Effector memory CD8-positive, alpha-beta T cell (primary cell): ENCODE results near the gene DDI1.

Experiments
- ATAC-seq: fragments of 150-1000 bp; cut with Tn5 transposase; replicated peaks from 2 replicates; pipeline ENCODE4 v1.10.0; 2021; ENCODE audit warnings: mild to moderate bottlenecking, moderate library complexity
- DNase-seq, 3 experiments: peaks; one replicate each; pipeline ENCODE4 v3.0.0; 2021
- H3K27ac Mint-ChIP-seq, 2 donors: one replicate each; pipeline ENCODE4 v1.8.0; 2022; ENCODE audit warnings: mild to moderate bottlenecking in 2 of 2, mixed read lengths in 2 of 2, moderate library complexity in 2 of 2
- H3K27me3 Mint-ChIP-seq, 2 donors: one replicate each; pipeline ENCODE4 v1.8.0; 2022; ENCODE audit warnings: mixed read lengths in 2 of 2
- H3K36me3 Mint-ChIP-seq: one replicate; pipeline ENCODE4 v1.8.0; 2022; ENCODE audit warnings: mild to moderate bottlenecking, moderate library complexity, mixed read lengths; ENCODE audit not compliant: insufficient read depth
- H3K4me1 Mint-ChIP-seq, 2 donors: one replicate each; pipeline ENCODE4 v1.8.0; 2022; ENCODE audit warnings: low read depth in 2 of 2, mixed read lengths in 2 of 2
- H3K4me3 Mint-ChIP-seq, 2 donors: one replicate each; pipeline ENCODE4 v1.8.0; 2022; ENCODE audit warnings: mild to moderate bottlenecking in 2 of 2, mixed read lengths in 2 of 2, moderate library complexity in 2 of 2
- H3K9me3 Mint-ChIP-seq, 2 donors: one replicate each; pipeline ENCODE4 v1.8.0; 2022; ENCODE audit warnings: mixed read lengths in 2 of 2

DDI1 gene

DNA sequence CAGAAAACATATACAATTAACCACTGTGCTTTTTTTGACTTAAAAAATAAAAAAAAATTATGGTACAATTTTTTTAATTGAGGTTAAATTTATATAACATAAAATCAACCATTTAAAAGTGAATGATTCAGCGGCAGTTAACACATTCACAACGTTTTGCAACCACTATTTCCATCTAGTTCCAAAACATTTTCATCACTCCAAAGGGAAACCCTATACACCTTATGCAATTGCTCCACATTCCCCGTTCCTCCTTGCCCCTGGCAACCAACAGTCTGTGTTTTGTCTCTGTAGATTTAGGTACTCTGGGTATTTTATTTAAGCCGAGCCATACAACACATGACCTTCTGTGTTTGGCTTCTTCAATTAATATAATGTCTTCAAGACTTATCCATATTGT lies 15.3 kb downstream of the DDI1 start:
- Mint-ChIP-seq H3K36me3 (no peaks in the 10 kb centered on the region), H3K27ac (no peak overlapping the region), H3K4me3 (no peak overlapping the region), H3K4me1 (no peaks in the 10 kb centered on the region), H3K27me3 (no peaks in the 10 kb centered on the region), H3K9me3 (no peaks in the 10 kb centered on the region)
- ATAC-seq, result no peak
- DNase-seq, result no peak

GRCh38 chr11:104053743-104054478 lies 17.5 kb downstream of the DDI1 start:
- Mint-ChIP-seq H3K27ac (no peak overlapping the region), H3K4me1 (no peaks in the 10 kb centered on the region), H3K4me3 (no peak overlapping the region), H3K27me3 (no peaks in the 10 kb centered on the region), H3K9me3 (no peaks in the 10 kb centered on the region), H3K36me3 (no peaks in the 10 kb centered on the region)
- DNase-seq (no peak), ATAC-seq (no peak)

GRCh38 chr11:104054911-104055529 lies 18.6 kb downstream of the DDI1 start:
- Mint-ChIP-seq H3K27me3 (no peaks in the 10 kb centered on the region), H3K9me3 (no peaks in the 10 kb centered on the region), H3K27ac (no peak overlapping the region), H3K4me3 (no peak overlapping the region), H3K4me1 (no peaks in the 10 kb centered on the region), H3K36me3 (no peaks in the 10 kb centered on the region)
- DNase-seq (no peak), ATAC-seq (no peak)

GRCh38 chr11:104055596-104055995 lies 19.2 kb downstream of the DDI1 start:
- no peak overlapping the region for H3K27ac Mint-ChIP-seq
- ATAC-seq, result no peak

DNA sequence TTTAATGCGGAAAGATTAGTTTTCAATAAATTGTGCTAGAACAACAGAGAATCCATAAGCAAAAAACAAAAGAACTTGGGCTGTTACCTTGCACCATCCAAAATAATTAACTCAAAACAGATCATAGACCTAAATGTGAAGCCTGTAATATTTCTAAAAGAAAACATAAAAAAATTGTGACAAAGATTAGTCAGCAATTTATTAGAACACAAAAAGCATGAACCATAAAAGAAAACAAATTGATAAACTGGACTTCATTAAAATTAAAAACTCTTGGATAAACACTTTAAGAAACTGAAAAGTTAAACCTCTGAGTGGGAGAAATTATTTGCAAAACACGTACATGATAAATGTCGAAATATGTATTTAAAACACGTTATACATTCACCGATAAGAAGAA lies 21.5 kb downstream of the DDI1 start:
- Mint-ChIP-seq H3K9me3 (no peaks in the 10 kb centered on the region), H3K27ac (no peak overlapping the region), H3K36me3 (no peaks in the 10 kb centered on the region), H3K4me1 (peaks cover 0 to 6% of the 10 kb centered on the region in 2 donors), H3K27me3 (no peaks in the 10 kb centered on the region), H3K4me3 (no peak overlapping the region)
- ATAC-seq (no peak), DNase-seq (no peak)

More at GRCh38 chr11:104055596-104055995, 19.2 kb downstream of the DDI1 start:
- no peaks in the 10 kb centered on the region for H3K4me1 Mint-ChIP-seq
- H3K4me3 Mint-ChIP-seq, result no peak overlapping the region
- H3K9me3 Mint-ChIP-seq, result no peaks in the 10 kb centered on the region
- DNase-seq, result no peak
- no peaks in the 10 kb centered on the region for H3K36me3 Mint-ChIP-seq
- H3K27me3 Mint-ChIP-seq, result no peaks in the 10 kb centered on the region

DNA sequence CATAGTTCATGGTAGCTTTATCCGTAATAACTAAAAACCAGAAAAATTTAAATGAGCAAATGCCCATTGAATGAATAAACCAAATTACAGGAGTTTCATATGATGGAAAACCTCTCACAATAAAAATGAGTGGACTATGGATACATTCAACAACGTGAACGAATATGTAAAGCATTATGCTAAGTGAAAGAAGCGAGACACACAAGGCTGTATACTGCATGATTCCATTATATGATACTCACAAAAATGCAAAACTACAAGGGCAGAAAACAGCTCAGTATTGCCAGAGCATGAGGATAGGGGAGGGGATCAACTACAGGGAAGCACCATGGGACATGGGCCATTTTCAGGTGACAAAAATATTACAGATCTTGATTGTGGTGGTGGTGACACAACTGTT lies 22.2 kb downstream of the DDI1 start:
- H3K4me1 Mint-ChIP-seq, result peaks cover 0 to 6% of the 10 kb centered on the region in 2 donors
- H3K27me3 Mint-ChIP-seq, result no peaks in the 10 kb centered on the region
- DNase-seq (no peak), ATAC-seq (no peak)
- H3K27ac Mint-ChIP-seq, result no peak overlapping the region
- H3K9me3 Mint-ChIP-seq, result no peaks in the 10 kb centered on the region
- H3K36me3 Mint-ChIP-seq, result no peaks in the 10 kb centered on the region
- H3K4me3 Mint-ChIP-seq, result no peak overlapping the region

DNA sequence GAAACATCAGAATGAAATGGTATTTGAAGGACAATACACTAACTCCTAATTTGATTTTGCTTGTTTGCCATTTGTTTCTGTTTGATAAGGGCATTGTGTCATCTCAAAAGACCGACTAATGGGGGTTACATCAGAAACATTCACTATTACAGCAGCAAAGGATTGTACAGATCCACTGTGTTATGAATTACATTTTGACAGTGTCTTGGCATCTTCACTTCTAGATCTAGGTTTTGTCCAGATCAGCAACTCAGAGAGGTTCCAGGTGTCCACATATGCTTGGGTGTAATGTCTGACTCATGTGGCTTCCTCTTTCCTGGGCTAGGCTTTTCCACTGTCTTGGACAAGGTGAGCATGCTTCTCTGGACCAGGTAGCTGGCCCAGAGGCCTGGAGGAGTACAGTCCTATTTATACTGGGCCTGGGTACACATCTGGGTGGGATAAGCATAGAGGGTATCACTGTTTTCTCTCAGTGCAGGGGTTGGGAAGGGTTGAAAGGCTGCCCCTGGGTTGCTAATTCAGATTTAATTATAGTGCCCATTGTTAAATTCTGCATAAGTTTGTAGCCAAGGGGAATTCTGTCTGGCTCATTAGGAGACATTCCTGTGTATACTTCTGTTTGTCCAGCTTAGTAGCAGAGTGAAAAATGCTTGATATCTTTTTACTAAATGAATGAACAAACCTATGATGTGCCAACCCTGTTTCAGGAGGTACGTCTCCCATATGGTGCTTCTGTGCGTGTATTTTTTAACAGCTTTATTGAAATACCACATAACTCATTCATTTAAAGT lies 23.8 kb downstream of the DDI1 start:
- Mint-ChIP-seq H3K4me3 (no peak overlapping the region), H3K27me3 (no peaks in the 10 kb centered on the region), H3K36me3 (no peaks in the 10 kb centered on the region), H3K27ac (no peak overlapping the region), H3K9me3 (no peaks in the 10 kb centered on the region), H3K4me1 (peaks cover 0 to 6% of the 10 kb centered on the region in 2 donors)
- DNase-seq (no peak), ATAC-seq (no peak)

GRCh38 chr11:104060820-104061219 lies 24.4 kb downstream of the DDI1 start:
- ATAC-seq, result no peak
- Mint-ChIP-seq H3K4me1 (peaks cover 0 to 6% of the 10 kb centered on the region in 2 donors), H3K4me3 (no peak overlapping the region), H3K27me3 (no peaks in the 10 kb centered on the region), H3K9me3 (no peaks in the 10 kb centered on the region), H3K27ac (no peak overlapping the region), H3K36me3 (no peaks in the 10 kb centered on the region)
- DNase-seq, result no peak

DNA sequence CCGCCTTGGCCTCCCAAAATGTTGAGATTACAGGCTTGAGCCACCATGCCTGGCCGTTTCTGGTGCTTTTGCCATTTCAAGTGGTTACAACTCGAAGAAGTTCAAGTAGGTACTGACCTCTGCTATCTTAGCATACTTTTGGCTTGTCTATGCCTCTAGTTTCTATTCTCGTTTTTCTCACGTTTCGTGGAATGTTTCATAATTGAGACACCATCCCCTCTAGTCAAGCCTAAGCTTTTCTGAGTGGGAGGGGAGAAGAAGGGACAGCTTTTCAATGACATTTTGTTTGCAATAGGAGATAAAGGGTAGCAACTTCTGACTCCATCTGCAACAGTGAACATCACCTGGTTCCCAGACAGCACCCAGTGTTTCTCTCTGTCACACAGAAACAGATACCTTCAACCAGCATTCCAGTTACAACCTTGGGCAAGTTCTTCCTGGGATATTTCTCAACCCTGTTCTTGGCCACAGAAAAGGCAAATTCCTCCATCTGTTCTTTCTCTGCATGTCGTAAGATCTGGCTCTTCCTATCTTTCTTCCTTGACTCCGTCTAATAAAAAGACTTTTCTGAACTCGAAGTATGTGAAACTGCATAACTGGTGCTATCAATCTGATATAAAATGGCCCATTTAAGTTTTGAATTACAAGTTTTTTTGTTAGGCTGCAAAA lies 25.5 kb downstream of the DDI1 start:
- H3K4me3 Mint-ChIP-seq, result no peak overlapping the region
- H3K9me3 Mint-ChIP-seq, result no peaks in the 10 kb centered on the region
- H3K27ac Mint-ChIP-seq, result no peak overlapping the region
- ATAC-seq (no peak), DNase-seq (no peak)
- no peaks in the 10 kb centered on the region for H3K36me3 Mint-ChIP-seq
- peaks cover 0 to 6% of the 10 kb centered on the region in 2 donors for H3K4me1 Mint-ChIP-seq
- H3K27me3 Mint-ChIP-seq, result no peaks in the 10 kb centered on the region

DNA sequence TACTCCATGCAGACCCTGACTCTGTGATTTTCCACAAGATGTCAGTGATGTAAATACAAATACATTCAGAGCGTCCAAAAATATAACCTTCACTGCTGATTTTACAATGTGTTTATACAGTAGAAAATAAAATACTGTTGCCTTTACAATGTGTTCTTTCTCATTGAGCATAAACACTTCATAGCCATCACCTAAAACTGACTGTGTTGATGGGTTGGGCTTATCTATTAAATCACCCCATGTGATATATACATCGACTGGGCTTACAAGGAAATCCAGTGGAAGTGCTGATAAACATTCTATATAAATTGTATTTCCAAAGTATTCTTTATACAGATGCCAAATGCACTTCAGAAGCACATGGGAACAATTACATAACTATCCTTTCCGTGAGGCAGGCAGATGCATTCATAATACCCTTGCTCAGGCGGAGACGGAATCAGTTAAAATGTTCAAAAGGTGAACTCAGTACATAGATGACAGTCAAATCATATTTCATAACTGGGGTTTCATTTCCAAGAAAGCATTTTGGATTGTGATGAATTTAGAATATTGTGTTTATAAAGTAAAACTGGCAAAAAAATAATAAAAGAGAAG lies 27.7 kb downstream of the DDI1 start:
- H3K4me1 Mint-ChIP-seq, result peaks cover 0 to 6% of the 10 kb centered on the region in 2 donors
- no peaks in the 10 kb centered on the region for H3K36me3 Mint-ChIP-seq
- no peaks in the 10 kb centered on the region for H3K9me3 Mint-ChIP-seq
- no peak overlapping the region for H3K4me3 Mint-ChIP-seq
- ATAC-seq, result no peak
- H3K27me3 Mint-ChIP-seq, result no peaks in the 10 kb centered on the region
- DNase-seq, result no peak
- H3K27ac Mint-ChIP-seq, result no peak overlapping the region

GRCh38 chr11:104067534-104067933 lies 31.1 kb downstream of the DDI1 start:
- Mint-ChIP-seq H3K36me3 (no peaks in the 10 kb centered on the region), H3K27ac (no peak overlapping the region), H3K9me3 (no peaks in the 10 kb centered on the region), H3K4me3 (no peak overlapping the region), H3K4me1 (no peaks in the 10 kb centered on the region), H3K27me3 (no peaks in the 10 kb centered on the region)
- DNase-seq (no peak), ATAC-seq (no peak)

- Mint-ChIP-seq H3K9me3 (no peaks in the 10 kb centered on the region), H3K36me3 (no peaks in the 10 kb centered on the region), H3K27me3 (no peaks in the 10 kb centered on the region), H3K4me3 (no peak overlapping the region), H3K27ac (no peak overlapping the region), H3K4me1 (no peaks in the 10 kb centered on the region)
- DNase-seq, result no peak
- ATAC-seq, result no peak
These were observed 37.7 kb downstream of the DDI1 start for GRCh38 chr11:104073950-104074705.

GRCh38 chr11:104075091-104075490 lies 38.7 kb downstream of the DDI1 start:
- Mint-ChIP-seq H3K27ac (no peak overlapping the region), H3K4me3 (no peak overlapping the region)

More at GRCh38 chr11:104075091-104075490, 38.7 kb downstream of the DDI1 start:
- H3K36me3 Mint-ChIP-seq, result no peaks in the 10 kb centered on the region
- no peaks in the 10 kb centered on the region for H3K27me3 Mint-ChIP-seq
- H3K9me3 Mint-ChIP-seq, result no peaks in the 10 kb centered on the region
- no peak for ATAC-seq
- H3K4me1 Mint-ChIP-seq, result no peaks in the 10 kb centered on the region
- no peak for DNase-seq
